Endothelial cell of umbilical vein (primary cell): Measurements from ENCODE around the gene OXER1. TPM values are rescaled to one million over a fixed set of nuclear protein-coding genes. Genes with fewer than 3 reads are reported as not detected.
"Not testable (repeated sequence)": the region's sequence is repeated elsewhere in the genome, so short reads cannot be mapped to it uniquely, and the experiment has no call there.

Experiments used
- BruUV-seq: library from RNA; stranded (reverse); fragments of 400-500 nt; replicated peaks from 2 replicates; lab custom pipeline; 2021; lab: Mats Ljungman, UMichigan
- CTCF ChIA-PET: fragments of 300-600, 350-600 bp; sonication (Branson Sonifier 250); formaldehyde crosslinking; loops from one replicate; lab custom pipeline; 2021; ENCODE audit warnings: antibody characterized with exemption, inconsistent platforms; lab: Charles Lee
- POLR2A ChIA-PET: fragments of 300-600, 350-600 bp; sonication (Branson Sonifier 250); formaldehyde crosslinking; loops from one replicate; lab custom pipeline; 2021; ENCODE audit warnings: antibody characterized with exemption, inconsistent platforms; lab: Charles Lee
- DNase-seq: peaks from one replicate; pipeline ENCODE4 v3.0.0-alpha.2; 2011; ENCODE audit warnings: low read depth, low spot score
- FAIRE-seq: peaks from 2 replicates; lab custom pipeline; 2011; peaks lifted over from hg19 to GRCh38; lab: Jason Lieb, UNC
- H2AFZ ChIP-seq: 2 replicates; pipeline ENCODE4 v1.6.0; 2012; ENCODE audit warnings: low read depth, low read length, control low read depth, inconsistent platforms
- H3K27ac ChIP-seq: 2 replicates; pipeline ENCODE4 v1.5.1; 2011; ENCODE audit warnings: low read depth, mild to moderate bottlenecking, control low read depth, low read length, moderate library complexity; ENCODE audit not compliant: insufficient read depth
- H3K27me3 ChIP-seq, 2 experiments: 2 replicates each; pipeline versions ENCODE4 v1.6.0 to v1.6.1; 2011; ENCODE audit warnings: low read length in 2 of 2, mixed read lengths in 1 of 2; ENCODE audit not compliant: control insufficient read depth in 2 of 2, insufficient read depth in 2 of 2
- H3K36me3 ChIP-seq, 2 experiments: 2 replicates in 1 of 2; 3 replicates in 1 of 2; pipeline ENCODE4 v1.5.1; 2011; ENCODE audit warnings: low read length in 2 of 2, mild to moderate bottlenecking in 1 of 2, moderate library complexity in 1 of 2; ENCODE audit not compliant: control insufficient read depth in 2 of 2, insufficient read depth in 2 of 2; ENCODE audit errors: extremely low read depth in 1 of 2
- H3K4me1 ChIP-seq: 3 replicates; pipeline ENCODE4 v1.5.1; 2011; ENCODE audit warnings: mild to moderate bottlenecking, low read length; ENCODE audit not compliant: control insufficient read depth, insufficient read depth; ENCODE audit errors: extremely low read depth
- H3K4me2 ChIP-seq: 2 replicates; pipeline ENCODE4 v1.6.1; 2011; ENCODE audit warnings: low read length, control low read depth, mixed read lengths; ENCODE audit not compliant: insufficient read depth
- H3K4me3 ChIP-seq, 3 experiments: fragments of 200-600 bp in 1 of 3; sonication (generic), shearing (Covaris generic) in 1 of 3; replicated peaks in 1 of 3; 2 replicates each; pipeline ENCODE4 v1.5.1; 2011 to 2016; ENCODE audit warnings: control low read depth in 3 of 3, low read length in 3 of 3, mild to moderate bottlenecking in 2 of 3, inconsistent platforms in 1 of 3, low read depth in 1 of 3, moderate library complexity in 1 of 3; ENCODE audit not compliant: insufficient read depth in 1 of 3
- H3K79me2 ChIP-seq: 2 replicates; pipeline ENCODE4 v1.6.0; 2012; ENCODE audit warnings: low read length, inconsistent platforms; ENCODE audit not compliant: control insufficient read depth, insufficient read depth
- H3K9ac ChIP-seq: replicated peaks from 2 replicates; pipeline ENCODE3; 2011; ENCODE audit warnings: low read length, control low read depth; ENCODE audit not compliant: insufficient read depth; ENCODE audit errors: extremely low read depth
- H3K9me1 ChIP-seq: replicated peaks from 3 replicates; pipeline ENCODE4 v1.6.0; 2011; ENCODE audit warnings: mild to moderate bottlenecking, low read length; ENCODE audit not compliant: control insufficient read depth, insufficient read depth; ENCODE audit errors: extremely low read depth
- H3K9me3 ChIP-seq: replicated peaks from 2 replicates; pipeline ENCODE4 v1.5.1; 2012; ENCODE audit warnings: low read length, inconsistent platforms; ENCODE audit not compliant: control insufficient read depth, insufficient read depth
- H4K20me1 ChIP-seq: replicated peaks from 2 replicates; pipeline ENCODE3; 2011; ENCODE audit warnings: mild to moderate bottlenecking, low read length; ENCODE audit not compliant: control insufficient read depth, insufficient read depth; ENCODE audit errors: extremely low read depth
- dilution Hi-C: fragments of 300-500 bp; cut with MboI; formaldehyde crosslinking; loops from one replicate; pipeline ENCODE4 v1.15.0; 2019; ENCODE audit warnings: low sequenced_read_pairs; ENCODE audit not compliant: extremely low pct_ligation_motif_present
- intact Hi-C: fragments of 100-400 bp; cut with micrococcal nuclease; formaldehyde crosslinking; loops from one replicate; pipeline ENCODE4 v1.10.0; 2022
- polyA plus RNA-seq, 4 experiments: library from polyadenylated mRNA; depleted of rRNA in 3 of 4; stranded (reverse) in 3 of 4; unstranded in 1 of 4; fragments of >200 nt; gene quantifications; 2 replicates each; pipeline versions ENCODE4 v1.2.1 to v1.2.3, GENCODE V29; 2011 to 2012; ENCODE audit warnings: missing spikeins in 1 of 4
- total RNA-seq: library from RNA; stranded (reverse); gene quantifications from 2 replicates; pipeline ENCODE4 v1.2.3, GENCODE V29; 2021
- TF ChIP-seq, protein P1 (sequence below), 2 donors: IDR thresholded peaks; 1 replicate in 1 of 2; 2 replicates in 1 of 2; pipeline ENCODE4 v1.5.1; 2011; ENCODE audit warnings: low read length in 2 of 2, mild to moderate bottlenecking in 2 of 2, moderate library complexity in 2 of 2, control low read depth in 1 of 2, inconsistent platforms in 1 of 2, low read depth in 1 of 2; ENCODE audit not compliant: insufficient read depth in 1 of 2; ENCODE audit errors: extremely low read depth in 1 of 2
- TF ChIP-seq, protein P2 (sequence below): IDR thresholded peaks from 2 replicates; pipeline ENCODE4 v1.6.1; 2011; ENCODE audit not compliant: insufficient read depth, insufficient read length

OXER1 gene
- total and polyA plus RNA-seq, 2 donors (not counting 3 experiments of a cell fraction or from before 2014, with no cell fraction given): 0.18 TPM

DNA sequence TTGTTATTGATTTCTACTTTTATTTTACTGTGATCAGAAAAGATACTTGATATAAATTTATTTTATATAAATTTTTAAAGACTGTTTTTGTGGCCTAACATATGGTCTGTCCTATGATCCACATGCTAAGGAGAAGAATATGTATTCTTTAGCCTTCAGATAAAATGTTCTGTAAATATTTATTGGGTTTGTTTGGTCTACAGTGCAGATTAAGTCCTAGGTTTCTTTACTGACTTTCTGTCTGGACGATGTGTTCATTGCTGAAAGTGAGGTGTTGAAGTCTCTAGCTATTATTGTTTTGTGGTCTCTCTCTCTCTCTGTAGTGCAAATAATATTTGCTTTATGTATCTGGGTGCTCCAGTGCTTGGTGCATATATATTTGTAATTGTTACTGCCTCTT is 30.1 kb downstream of the OXER1 start:
- CTCF ChIA-PET: no interaction called here
- FAIRE-seq (no peak), DNase-seq (no peak)
- POLR2A ChIA-PET: interaction anchor here (0.7 kb wide), 1 partner anchor 210 kb away, joined by 5 read pairs; no protein-coding TSS in a partner anchor
- intact Hi-C loops: no loop called here
- Histone ChIP-seq H3K79me2 (no peaks in the 10 kb centered on the region), H3K9ac (no peak overlapping the region), H3K27me3 (no peaks in the 10 kb centered on the region), H2AFZ (no peak overlapping the region), H3K4me3 (no peak overlapping the region), H3K9me3 (no peaks in the 10 kb centered on the region), H3K4me2 (no peak overlapping the region), H3K9me1 (no peaks in the 10 kb centered on the region), H4K20me1 (no peaks in the 10 kb centered on the region), H3K4me1 (no peaks in the 10 kb centered on the region), H3K36me3 (no peaks in the 10 kb centered on the region), H3K27ac (no peak overlapping the region)
- TF ChIP-seq, protein P1, sequence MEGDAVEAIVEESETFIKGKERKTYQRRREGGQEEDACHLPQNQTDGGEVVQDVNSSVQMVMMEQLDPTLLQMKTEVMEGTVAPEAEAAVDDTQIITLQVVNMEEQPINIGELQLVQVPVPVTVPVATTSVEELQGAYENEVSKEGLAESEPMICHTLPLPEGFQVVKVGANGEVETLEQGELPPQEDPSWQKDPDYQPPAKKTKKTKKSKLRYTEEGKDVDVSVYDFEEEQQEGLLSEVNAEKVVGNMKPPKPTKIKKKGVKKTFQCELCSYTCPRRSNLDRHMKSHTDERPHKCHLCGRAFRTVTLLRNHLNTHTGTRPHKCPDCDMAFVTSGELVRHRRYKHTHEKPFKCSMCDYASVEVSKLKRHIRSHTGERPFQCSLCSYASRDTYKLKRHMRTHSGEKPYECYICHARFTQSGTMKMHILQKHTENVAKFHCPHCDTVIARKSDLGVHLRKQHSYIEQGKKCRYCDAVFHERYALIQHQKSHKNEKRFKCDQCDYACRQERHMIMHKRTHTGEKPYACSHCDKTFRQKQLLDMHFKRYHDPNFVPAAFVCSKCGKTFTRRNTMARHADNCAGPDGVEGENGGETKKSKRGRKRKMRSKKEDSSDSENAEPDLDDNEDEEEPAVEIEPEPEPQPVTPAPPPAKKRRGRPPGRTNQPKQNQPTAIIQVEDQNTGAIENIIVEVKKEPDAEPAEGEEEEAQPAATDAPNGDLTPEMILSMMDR (IDR thresholded peaks at IDR 0.05; ENCODE audit: extremely low read depth in 1 of 2, insufficient read depth in 1 of 2, low read depth in 1 of 2, low read length in 2 of 2): no peak
- TF ChIP-seq, protein P2, sequence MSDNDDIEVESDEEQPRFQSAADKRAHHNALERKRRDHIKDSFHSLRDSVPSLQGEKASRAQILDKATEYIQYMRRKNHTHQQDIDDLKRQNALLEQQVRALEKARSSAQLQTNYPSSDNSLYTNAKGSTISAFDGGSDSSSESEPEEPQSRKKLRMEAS: no peak
- dilution Hi-C loops: no loop called here
- BruUV-seq: no TSS peak

DNA sequence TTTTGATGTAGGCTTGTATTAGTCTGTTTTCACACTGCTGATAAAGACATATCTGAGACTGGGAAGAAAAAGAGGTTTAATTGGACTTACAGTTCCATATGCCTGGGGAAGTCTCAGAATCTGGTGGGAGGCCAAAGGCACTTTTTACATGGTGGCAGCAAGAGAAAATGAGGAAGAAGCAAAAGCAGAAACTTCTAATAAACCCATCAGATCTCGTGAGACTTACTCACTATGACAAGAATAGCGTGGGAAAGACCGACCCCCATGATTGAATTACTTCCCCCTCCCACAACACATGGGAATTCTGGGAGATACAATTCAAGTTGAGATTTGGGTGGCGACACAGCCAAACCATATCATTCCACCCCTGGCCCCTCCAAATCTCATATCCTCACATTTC is 32.6 kb downstream of the OXER1 start:
- H3K79me2 ChIP-seq, H3K9me1 ChIP-seq, H3K9me3 ChIP-seq, dilution Hi-C loops, CTCF ChIA-PET, POLR2A ChIA-PET, BruUV-seq, intact Hi-C loops, H3K4me1 ChIP-seq, H3K27me3 ChIP-seq, H3K4me2 ChIP-seq, H3K36me3 ChIP-seq, H2AFZ ChIP-seq, H4K20me1 ChIP-seq, H3K27ac ChIP-seq, FAIRE-seq, H3K4me3 ChIP-seq, DNase-seq, H3K9ac ChIP-seq: not testable (repeated sequence)
